Neural progenitor cell (in vitro differentiated cells): ENCODE results near the gene SCAMP4. TPM values are rescaled to one million over a fixed set of nuclear protein-coding genes. Genes with fewer than 3 reads are reported as not detected.
A peak's percentile ranks its signal among the peaks of the same experiment; 100 is the strongest.

ENCODE experiments used
- DNase-seq: peaks from one replicate; pipeline ENCODE4 v3.0.0-alpha.2; 2016; ENCODE audit warnings: low spot score
- H2AFZ ChIP-seq: fragments of 200-600 bp; sonication (generic); replicated peaks from 2 replicates; pipeline ENCODE4 v1.6.1; 2016; ENCODE audit warnings: antibody characterized with exemption
- H3F3A ChIP-seq: fragments of 200-600 bp; sonication (generic); 2 replicates; pipeline ENCODE4 v1.6.1; 2016; ENCODE audit warnings: antibody characterized with exemption, low read depth
- H3K27ac ChIP-seq: fragments of 200-600 bp; sonication (generic); 2 replicates; pipeline ENCODE4 v1.5.1; 2016; ENCODE audit warnings: mild to moderate bottlenecking
- H3K27me3 ChIP-seq: fragments of 200-600 bp; sonication (generic); 2 replicates; pipeline ENCODE4 v1.6.1; 2016; ENCODE audit warnings: mild to moderate bottlenecking, moderate library complexity
- H3K36me3 ChIP-seq: fragments of 200-600 bp; sonication (generic); 2 replicates; pipeline ENCODE4 v1.5.1; 2016
- H3K4me1 ChIP-seq: fragments of 200-600 bp; sonication (generic); 2 replicates; pipeline ENCODE4 v1.6.1; 2016; ENCODE audit warnings: mixed run types
- H3K4me2 ChIP-seq: fragments of 200-600 bp; sonication (generic); 2 replicates; pipeline ENCODE4 v1.6.1; 2016
- H3K4me3 ChIP-seq: fragments of 200-600 bp; sonication (generic); 2 replicates; pipeline ENCODE4 v1.5.1; 2016
- H3K79me2 ChIP-seq: fragments of 200-600 bp; sonication (generic); 2 replicates; pipeline ENCODE4 v1.6.1; 2016; ENCODE audit warnings: low read depth
- H3K9ac ChIP-seq: fragments of 200-600 bp; sonication (generic); 2 replicates; pipeline ENCODE4 v1.6.1; 2016
- H3K9me3 ChIP-seq: fragments of 200-600 bp; sonication (generic); 2 replicates; pipeline ENCODE4 v1.5.1; 2016; ENCODE audit warnings: low read depth
- H4K20me1 ChIP-seq: fragments of 200-600 bp; sonication (generic); 2 replicates; pipeline ENCODE4 v1.6.1; 2016; ENCODE audit warnings: low read depth
- H3K27ac Mint-ChIP-seq: 3 replicates; pipeline ENCODE4 v1.8.0; 2021; ENCODE audit warnings: mixed read lengths
- H3K27me3 Mint-ChIP-seq: 2 replicates; pipeline ENCODE4 v1.8.0; 2022; ENCODE audit warnings: low read depth, mild to moderate bottlenecking, inconsistent platforms, moderate library complexity, mixed read lengths; ENCODE audit not compliant: insufficient read depth
- H3K36me3 Mint-ChIP-seq: 3 replicates; pipeline ENCODE4 v1.8.0; 2021; ENCODE audit warnings: mixed read lengths
- H3K4me1 Mint-ChIP-seq: 3 replicates; pipeline ENCODE4 v1.8.0; 2021; ENCODE audit warnings: mixed read lengths
- H3K4me3 Mint-ChIP-seq: 3 replicates; pipeline ENCODE4 v1.8.0; 2021; ENCODE audit warnings: mild to moderate bottlenecking, moderate library complexity, mixed read lengths
- H3K9me3 Mint-ChIP-seq: 3 replicates; pipeline ENCODE4 v1.8.0; 2020; ENCODE audit warnings: mixed read lengths
- CTCF ChIP-seq: fragments of 200-600 bp; sonication (generic); IDR thresholded peaks from 2 replicates; pipeline ENCODE4 v1.5.1; 2017; ENCODE audit warnings: antibody characterized with exemption, mild to moderate bottlenecking
- EZH2 ChIP-seq: fragments of 200-600 bp; sonication (generic); IDR thresholded peaks from 2 replicates; pipeline ENCODE4 v1.6.1; 2017; ENCODE audit warnings: antibody characterized with exemption, mild to moderate bottlenecking, moderate library complexity
- EZH2phosphoT487 ChIP-seq: fragments of 200-600 bp; sonication (generic); IDR thresholded peaks from 2 replicates; pipeline ENCODE4 v1.6.1; 2017; ENCODE audit warnings: antibody characterized with exemption
- total RNA-seq: library from RNA; depleted of rRNA; stranded (reverse); fragments of >200 nt; gene quantifications from 2 replicates; pipeline ENCODE4 v1.2.3, GENCODE V29; 2015; ENCODE audit warnings: low replicate concordance

The SCAMP4 gene
- total RNA-seq, 1 donor from 2014 or later = 11.5 TPM

- Histone ChIP-seq H3F3A (no peaks in the 10 kb centered on the region), H3K36me3 (no peaks in the 10 kb centered on the region), H3K4me3 (no peak overlapping the region), H3K9ac (no peak overlapping the region), H3K27me3 (no peaks in the 10 kb centered on the region), H4K20me1 (peaks cover 48% of the 10 kb centered on the region), H3K4me2 (no peak overlapping the region), H3K27ac (no peak overlapping the region), H3K79me2 (peaks cover 52% of the 10 kb centered on the region), H2AFZ (no peak overlapping the region), H3K9me3 (no peaks in the 10 kb centered on the region), H3K4me1 (no peaks in the 10 kb centered on the region)
- Mint-ChIP-seq H3K36me3 (peaks cover 10% of the 10 kb centered on the region), H3K4me1 (peaks cover 4% of the 10 kb centered on the region), H3K27me3 (peaks cover 2% of the 10 kb centered on the region), H3K4me3 (no peak overlapping the region), H3K9me3 (no peaks in the 10 kb centered on the region), H3K27ac (no peak overlapping the region)
- no peak for DNase-seq
- TF ChIP-seq EZH2 (no peak), CTCF (no peak), EZH2phosphoT487 (no peak)
These were observed 9.7 kb downstream of the SCAMP4 start for GRCh38 chr19:1914826-1915341.

- H4K20me1 ChIP-seq = peaks cover 27% of the 10 kb centered on the region
- no peaks in the 10 kb centered on the region for H3K4me1 ChIP-seq
- no peak overlapping the region for H3K27ac ChIP-seq
- no peak overlapping the region for H3K9ac ChIP-seq
- no peak overlapping the region for H2AFZ ChIP-seq
- H3K4me1 Mint-ChIP-seq = no peaks in the 10 kb centered on the region
- no peaks in the 10 kb centered on the region for H3K27me3 Mint-ChIP-seq
- peaks cover 30% of the 10 kb centered on the region for H3K79me2 ChIP-seq
- H3K9me3 ChIP-seq = no peaks in the 10 kb centered on the region
- H3K36me3 ChIP-seq = no peaks in the 10 kb centered on the region
- H3K36me3 Mint-ChIP-seq = peaks cover 9% of the 10 kb centered on the region
- no peaks in the 10 kb centered on the region for H3F3A ChIP-seq
- no peaks in the 10 kb centered on the region for H3K9me3 Mint-ChIP-seq
- no peak overlapping the region for H3K4me3 Mint-ChIP-seq
- DNase-seq = no peak
- H3K27ac Mint-ChIP-seq = peak overlapping the region; percentile 72
- H3K4me3 ChIP-seq = no peak overlapping the region
- TF ChIP-seq EZH2phosphoT487 (no peak), CTCF (no peak), EZH2 (no peak)
- H3K27me3 ChIP-seq = no peaks in the 10 kb centered on the region
- no peak overlapping the region for H3K4me2 ChIP-seq
These were observed 11.9 kb downstream of the SCAMP4 start for GRCh38 chr19:1917146-1917545.

GRCh38 chr19:1917926-1918325 is 12.7 kb downstream of the SCAMP4 start:
- Histone ChIP-seq H3F3A (no peaks in the 10 kb centered on the region), H3K27ac (no peak overlapping the region), H3K4me2 (no peak overlapping the region), H3K79me2 (peaks cover 22% of the 10 kb centered on the region), H3K27me3 (no peaks in the 10 kb centered on the region), H4K20me1 (peaks cover 27% of the 10 kb centered on the region), H3K4me3 (no peak overlapping the region), H3K9ac (no peak overlapping the region), H2AFZ (no peak overlapping the region), H3K36me3 (no peaks in the 10 kb centered on the region), H3K9me3 (no peaks in the 10 kb centered on the region), H3K4me1 (no peaks in the 10 kb centered on the region)
- Mint-ChIP-seq H3K27me3 (no peaks in the 10 kb centered on the region), H3K36me3 (peaks cover 9% of the 10 kb centered on the region), H3K9me3 (no peaks in the 10 kb centered on the region), H3K27ac (no peak overlapping the region), H3K4me1 (no peaks in the 10 kb centered on the region), H3K4me3 (no peak overlapping the region)
- no peak for DNase-seq
- no peak for TF ChIP-seq EZH2
- TF ChIP-seq EZH2phosphoT487 = no peak
- TF ChIP-seq CTCF = no peak
